Uterine smooth muscle cell (primary cell): Measurements from ENCODE around the gene GBGT1. TPM values are rescaled to one million over a fixed set of nuclear protein-coding genes. Genes with fewer than 3 reads are reported as not detected.

Experiments
- total RNA-seq: library from RNA; depleted of rRNA; stranded (reverse); fragments of >200 nt; gene quantifications from 2 replicates; pipeline ENCODE4 v1.2.3, GENCODE V29; 2014

Gene GBGT1
- total RNA-seq: 3.1 and 3.2 TPM in 2 replicates

DNA sequence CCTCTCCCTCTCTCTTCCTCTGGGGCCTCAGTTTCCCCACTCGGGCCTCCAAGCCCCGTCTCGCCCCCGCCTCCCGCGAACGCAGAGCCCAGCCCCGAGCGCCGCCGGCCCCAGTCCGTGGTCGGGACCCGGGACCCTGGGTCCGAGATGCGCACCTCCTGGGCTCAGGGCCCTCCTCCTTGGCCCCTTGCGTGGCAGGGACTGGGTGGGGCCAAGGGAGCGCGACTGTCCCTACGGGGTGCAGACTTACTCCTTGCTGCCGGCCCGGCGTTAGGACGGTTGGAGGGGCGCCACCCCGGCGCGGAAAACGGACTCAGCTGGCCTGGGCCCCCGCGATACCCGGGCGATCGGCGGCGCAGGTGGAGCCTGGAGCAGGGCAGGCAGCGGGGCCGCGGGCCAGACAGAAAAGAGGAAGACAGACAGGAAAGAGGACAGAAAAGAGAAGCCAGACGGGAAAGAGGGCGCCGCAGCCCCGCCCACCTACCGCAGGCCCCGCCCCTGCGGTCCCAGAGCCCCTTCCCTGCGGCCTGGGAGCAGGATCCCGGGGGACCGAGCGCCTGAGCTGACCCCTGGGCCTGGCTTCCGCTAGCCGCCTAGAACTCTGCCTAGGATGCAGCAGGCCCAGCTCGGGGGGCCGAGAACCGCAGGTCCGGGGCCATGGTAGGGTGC is at the start of gene GBGT1:
GBGT1 (minus strand) TSS at position 411 of the 669 bp plus-strand sequence. CDS start 1,502 bp downstream, outside the sequence.

DNA sequence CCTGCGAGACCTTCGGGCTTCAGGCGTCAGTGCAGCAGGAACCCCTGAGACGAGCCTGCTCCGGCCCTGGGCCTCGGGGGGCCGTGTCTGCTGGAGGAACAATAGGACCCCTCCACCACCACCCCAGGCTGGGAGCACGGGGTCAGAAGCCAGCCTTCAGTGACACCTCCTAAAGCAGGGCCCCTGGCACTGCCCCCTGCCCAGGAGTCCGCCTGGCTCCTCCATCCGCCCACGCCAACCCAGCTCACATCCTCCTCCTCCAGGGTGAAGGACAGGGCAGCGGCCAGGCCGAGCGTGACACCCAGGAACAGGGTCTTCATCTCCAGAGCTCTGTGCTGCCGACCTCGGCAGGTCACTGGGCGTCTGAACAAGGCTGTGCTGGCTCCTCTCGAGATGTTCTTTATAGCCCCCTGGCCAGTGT is 45.2 kb upstream of the GBGT1 start, which contains the start of gene OBP2B:
OBP2B (minus strand) TSS at position 371 of the 421 bp plus-strand sequence; CDS start at position 320, 51 bp downstream.

DNA sequence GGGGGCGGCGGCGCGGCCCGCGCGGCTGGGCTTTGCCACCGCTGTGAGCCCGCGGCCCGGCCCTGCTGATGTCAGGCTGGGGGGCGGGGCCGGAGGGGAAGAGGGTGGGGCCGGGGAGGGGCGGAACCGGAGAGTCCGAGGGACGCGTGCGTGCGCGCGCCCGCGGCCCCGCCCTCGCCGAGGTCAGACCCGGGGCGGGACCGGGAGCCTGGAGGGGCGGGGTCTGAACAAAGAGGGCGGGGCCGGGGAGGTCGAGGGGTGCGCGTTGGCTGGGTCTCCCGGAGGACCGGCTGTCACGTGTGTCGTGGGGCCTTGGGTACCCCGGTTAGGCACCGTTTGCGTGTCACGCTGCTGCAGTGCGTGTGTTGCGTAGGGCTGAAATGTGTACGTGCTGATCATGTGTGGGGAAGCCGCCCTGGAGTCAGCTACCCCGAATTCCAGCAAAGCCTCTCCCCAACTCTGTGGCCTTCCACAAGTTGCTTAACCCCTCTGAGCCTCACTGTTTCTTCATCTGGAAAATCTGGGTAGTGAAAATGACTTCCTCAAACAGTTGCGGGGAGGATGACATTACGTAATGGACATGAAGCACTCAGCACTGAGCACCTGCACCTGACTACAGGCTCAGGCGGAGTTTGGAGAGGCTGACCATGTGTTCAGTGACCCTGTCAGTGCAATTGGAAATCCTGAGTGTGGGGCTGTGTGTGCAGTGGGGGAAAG is 42.4 kb downstream of the GBGT1 start, which contains the start of gene RALGDS:
RALGDS (minus strand) TSS at position 43 of the 717 bp plus-strand sequence. CDS start 86 bp downstream, outside the sequence.

Other genes starting within 250 kb of the GBGT1 start
- gene TSC1, start 219.3 kb downstream of the GBGT1 start, total RNA-seq: 46.7 and 48.6 TPM in 2 replicates
- gene GFI1B, start 185.2 kb downstream of the GBGT1 start, total RNA-seq: not detected in 2 replicates
- 31.7 and 52.7 TPM in 2 replicates for gene GTF3C5, start 132.9 kb downstream of the GBGT1 start, total RNA-seq
- gene CEL, start 101.9 kb downstream of the GBGT1 start, total RNA-seq: 0.12 TPM in 1 of 2 replicates, not detected in the other
- gene RALGDS, start 42.7 kb downstream of the GBGT1 start, total RNA-seq: 19.3 and 22.0 TPM in 2 replicates
- not detected in 2 replicates for gene OBP2B, start 45.3 kb upstream of the GBGT1 start, total RNA-seq
- under 0.01 TPM in 1 of 2 replicates, not detected in the other for gene ABO, start 111.3 kb upstream of the GBGT1 start, total RNA-seq
- gene SURF6, start 172.3 kb upstream of the GBGT1 start, total RNA-seq: 12.3 and 13.5 TPM in 2 replicates
- gene MED22, start 184.2 kb upstream of the GBGT1 start, total RNA-seq: 21.7 and 22.0 TPM in 2 replicates
- 2,205 and 2,513 TPM in 2 replicates for gene RPL7A, start 184.3 kb upstream of the GBGT1 start, total RNA-seq
- 21.5 and 25.6 TPM in 2 replicates for gene SURF1, start 192.6 kb upstream of the GBGT1 start, total RNA-seq
- gene SURF2, start 192.6 kb upstream of the GBGT1 start, total RNA-seq: 9.2 and 19.3 TPM in 2 replicates
- gene SURF4, start 212.1 kb upstream of the GBGT1 start, total RNA-seq: 547 and 670 TPM in 2 replicates
- gene STKLD1, start 212.5 kb upstream of the GBGT1 start, total RNA-seq: 0.77 and 1.1 TPM in 2 replicates